OCI-M2 (cell line): ENCODE measurements around the gene GPR55.

Experiments used
- DNase-seq: peaks from one replicate; lab custom pipeline; 2025; ENCODE audit not compliant: unreplicated experiment; lab: John Stamatoyannopoulos, UW

GPR55 gene

DNA sequence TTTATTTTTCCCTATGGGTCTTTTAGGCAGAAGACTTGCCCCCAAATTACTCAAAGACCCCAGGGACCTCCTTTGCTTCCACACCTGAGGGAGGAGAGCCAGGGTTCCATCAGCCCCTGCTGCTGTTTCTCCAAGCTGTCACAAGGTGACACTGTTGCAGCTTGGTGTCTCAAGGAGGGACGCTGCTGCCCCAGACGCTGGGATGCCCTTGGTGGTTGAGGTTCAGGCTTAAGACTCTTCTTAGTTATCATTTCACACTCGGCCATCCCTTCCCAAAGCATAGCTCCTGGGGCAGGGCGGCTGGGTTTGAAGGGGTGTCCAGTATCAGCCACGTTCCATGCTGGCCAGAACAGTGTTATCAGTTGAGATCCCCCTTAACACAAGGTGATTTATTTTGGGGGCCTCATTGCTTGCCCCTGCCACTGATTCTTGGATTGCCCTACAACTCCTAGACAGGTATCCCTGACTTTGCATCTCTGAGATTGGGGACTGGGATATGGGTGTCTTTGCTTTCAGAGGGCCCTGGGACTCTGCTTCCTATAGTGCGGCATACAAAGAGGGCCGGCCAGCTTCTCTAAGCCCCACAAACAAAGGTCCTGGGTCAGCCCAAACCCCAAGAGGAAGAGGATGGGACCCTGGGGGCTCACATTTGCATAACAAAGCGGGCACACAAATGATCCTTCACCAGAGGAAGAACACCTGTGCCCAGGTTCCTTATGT is 22.7 kb downstream of the GPR55 start:
- peak; percentile 16 for DNase-seq

DNA sequence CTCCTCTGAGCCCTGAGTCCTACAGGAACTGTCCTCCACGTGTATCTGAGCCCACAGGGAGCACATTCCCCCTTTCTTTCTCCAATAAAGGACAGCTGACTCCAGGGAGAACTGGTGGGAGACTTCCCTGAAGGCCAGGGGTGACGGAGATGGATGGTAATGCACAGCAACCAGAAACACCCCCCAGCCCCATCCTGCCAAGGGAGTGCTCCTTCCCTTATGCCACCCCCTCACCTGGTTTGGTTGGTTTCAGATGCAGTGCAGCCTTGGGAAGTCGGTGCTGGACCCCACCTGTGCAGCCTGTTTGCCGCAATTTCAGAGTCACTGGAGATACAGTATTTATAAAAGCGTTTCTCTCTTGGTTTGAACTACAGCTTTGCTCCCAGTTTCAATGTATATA is 24.0 kb downstream of the GPR55 start:
- DNase-seq, result no peak

DNA sequence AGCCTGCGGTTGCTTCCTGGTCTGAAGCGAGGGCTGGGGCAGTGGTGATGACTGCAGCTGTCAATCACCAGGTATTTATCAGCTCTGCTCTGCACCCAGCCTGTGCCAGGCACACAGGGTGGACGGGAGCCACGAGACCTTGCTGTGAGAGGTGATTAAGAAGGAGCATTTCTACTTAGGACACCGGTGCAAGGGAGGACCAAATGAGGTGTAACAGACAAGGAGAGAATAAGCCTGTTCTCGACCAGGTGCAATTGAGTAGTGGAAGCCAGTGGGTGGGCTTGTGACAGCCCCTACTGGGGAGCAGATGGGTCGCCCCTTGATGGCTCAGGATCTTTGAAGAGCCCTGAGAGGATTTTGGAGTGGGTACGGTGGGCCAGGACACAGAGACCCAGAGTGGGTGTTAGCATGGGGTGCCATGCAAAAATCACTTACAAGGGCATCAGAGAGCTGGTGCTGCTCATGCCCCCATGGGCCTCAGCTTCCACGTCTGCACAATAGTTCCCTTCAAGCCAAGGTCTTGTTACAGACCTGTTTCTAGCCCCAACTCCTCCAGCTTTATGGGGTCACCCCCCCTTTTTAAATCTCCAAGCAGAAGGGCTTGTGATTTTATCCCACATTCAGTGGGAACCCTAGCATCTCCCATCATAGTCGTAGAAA is 24.6 kb downstream of the GPR55 start:
- no peak for DNase-seq

DNA sequence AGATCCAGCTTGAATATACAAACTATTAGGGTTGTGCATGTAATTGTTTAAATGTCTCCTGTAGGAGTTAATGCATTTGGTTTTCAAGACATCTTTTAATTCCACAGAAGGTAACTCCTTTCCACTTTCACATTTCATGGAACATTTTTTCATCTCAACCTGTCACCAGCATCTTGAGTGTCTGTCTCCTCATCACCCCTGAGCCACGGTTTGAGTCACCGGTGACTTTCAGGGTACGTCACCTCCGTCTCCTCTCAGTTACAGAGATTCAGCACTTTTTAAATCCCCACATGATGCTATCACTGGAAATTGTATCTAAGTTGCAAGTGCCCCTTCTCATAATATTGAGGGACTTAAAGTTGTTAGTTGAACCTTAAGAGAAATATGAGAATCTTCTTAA is 25.3 kb downstream of the GPR55 start:
- DNase-seq, result no peak

DNA sequence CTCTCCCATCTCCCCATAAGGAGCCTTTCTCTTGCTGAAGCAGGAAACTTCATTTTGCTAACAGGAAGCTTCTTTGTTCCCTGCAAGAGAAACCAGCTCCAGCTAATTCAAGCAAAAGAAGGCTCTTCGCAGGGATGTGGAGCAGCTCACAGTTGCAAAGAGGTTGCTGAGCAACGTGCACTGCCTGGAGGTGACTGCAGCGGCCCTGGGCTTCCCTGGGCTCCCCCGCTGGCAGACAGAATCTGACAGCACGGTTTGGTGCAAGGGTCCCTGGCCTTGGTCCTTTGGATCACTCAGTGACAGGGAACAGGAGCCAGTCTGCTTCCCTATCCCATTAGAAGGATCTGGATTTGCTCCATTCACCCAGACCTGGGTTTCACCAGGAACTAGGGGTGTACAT is 25.8 kb downstream of the GPR55 start:
- no peak for DNase-seq

DNA sequence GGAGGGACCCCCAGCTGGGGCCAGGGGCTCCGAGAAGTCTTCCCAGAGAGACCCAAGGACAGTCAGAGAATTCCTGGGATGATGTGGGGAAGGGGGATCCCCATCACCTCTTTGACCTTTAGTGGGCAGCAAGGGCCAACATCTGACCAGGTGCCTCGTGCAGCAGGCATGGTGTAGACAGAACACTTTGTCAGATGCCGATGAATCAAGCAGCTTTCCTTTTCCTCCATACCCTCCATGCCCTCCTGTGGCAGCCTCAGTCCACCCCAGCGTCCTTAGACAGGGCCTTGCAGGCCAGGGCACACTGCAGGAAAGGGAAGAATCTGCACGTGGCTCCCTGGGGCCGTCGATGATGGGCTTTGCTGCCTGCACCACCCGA is 26.3 kb downstream of the GPR55 start:
- DNase-seq, result no peak

DNA sequence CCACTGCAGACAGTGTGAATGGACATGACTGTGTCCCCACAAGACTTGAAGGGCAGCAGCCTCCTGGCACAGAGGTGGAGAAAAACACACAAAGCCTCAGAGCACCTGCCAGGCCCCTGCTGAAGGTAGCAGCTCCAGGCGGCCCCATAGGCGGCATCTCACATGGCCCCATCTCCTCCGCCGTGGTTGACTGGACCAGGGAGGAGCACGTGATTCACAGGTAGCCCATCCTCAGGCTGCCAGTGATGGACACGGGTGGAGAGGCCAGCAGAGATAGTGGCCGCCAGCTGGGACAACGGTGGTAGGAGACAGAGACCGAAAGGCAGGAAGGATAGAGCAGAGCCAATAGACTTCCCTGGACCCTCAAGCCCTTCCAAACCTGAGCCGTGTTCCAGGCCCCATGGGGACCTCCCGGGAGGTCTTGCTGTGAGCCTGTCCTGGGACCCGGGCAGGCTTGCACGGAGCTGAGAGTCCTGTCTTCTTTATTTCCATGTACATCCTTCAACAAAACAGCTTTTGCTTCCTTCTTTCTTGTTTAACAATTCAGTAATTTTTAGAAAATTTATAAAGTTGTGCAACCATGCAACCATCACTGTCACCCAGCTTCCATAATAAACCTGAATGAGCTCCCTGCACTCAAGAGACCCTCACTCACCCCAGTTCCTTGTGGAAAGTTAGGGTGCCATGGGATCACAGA is 26.9 kb downstream of the GPR55 start:
- no peak for DNase-seq

DNA sequence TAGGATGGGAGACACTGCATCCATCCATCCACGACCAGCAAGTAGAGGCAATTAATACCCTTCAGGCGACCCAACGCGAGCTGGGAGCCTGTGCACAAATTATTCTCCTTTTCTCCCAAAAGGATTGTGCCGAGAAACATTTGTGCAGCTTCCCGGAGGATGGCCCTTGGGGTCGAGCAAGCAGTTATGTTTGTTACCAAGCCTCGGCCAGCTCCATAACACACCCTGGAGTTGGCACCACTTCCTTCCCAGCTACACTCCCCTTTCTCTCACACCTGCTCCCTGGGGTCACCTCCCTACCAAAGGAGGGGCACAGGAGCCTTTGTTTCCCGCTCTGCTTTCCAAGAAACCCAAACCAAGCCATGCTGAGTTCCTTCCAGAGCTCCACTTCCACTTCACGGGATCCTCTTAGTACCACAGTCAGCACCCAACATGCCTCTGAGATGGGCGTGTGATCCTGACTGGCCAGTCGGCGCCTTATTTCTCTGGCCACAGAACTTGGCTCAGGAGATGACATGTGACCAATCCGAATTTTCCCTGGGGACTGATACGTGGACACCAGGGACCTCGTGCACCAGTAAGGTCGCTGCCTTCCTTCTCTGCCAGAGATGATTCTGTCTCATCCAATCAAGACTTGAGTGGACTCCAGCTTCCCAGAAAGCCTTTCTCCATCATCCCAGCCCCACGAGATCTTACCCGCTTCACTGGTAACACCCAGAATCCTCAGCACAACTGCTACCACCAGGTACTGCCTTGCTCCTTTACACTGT is 28.5 kb downstream of the GPR55 start:
- no peak for DNase-seq

DNA sequence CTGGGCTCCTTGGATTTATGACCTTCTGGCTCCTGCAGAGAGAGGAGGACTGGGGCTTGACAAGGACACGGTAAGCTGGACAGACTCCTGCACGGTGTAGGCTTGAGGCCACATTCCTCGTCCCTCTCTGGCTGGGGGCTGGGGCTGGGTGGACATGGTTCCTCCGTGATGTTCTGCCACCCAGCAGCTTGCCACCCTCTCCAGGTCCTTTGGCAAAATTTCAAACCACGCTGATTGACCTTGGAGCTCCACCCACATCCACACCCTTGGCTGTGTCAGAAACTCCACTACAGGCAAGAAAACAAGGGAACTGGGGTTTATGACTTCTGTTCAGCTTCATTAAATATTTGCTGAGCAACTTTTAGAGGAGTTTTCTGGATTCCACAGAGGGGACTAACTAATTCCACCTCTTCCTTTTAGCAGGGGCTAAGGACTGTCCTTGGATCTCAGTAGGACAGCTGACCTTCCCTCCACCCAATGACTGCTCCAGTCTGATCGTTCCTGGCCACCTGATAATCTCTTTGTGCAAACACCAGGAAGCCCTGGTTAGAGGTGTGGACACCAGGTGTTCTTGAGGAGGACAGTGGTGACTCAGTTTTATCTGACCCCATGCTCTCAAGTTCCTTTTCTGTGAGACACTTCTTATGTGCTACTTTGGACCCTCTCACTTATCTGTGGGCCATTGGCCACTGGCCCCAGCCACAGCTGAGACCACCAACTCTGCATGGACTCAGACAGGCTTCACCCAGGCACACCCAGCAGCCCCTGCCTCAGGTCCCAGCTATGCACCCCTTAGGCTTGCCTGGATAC is 29.3 kb downstream of the GPR55 start:
- DNase-seq, result no peak

DNA sequence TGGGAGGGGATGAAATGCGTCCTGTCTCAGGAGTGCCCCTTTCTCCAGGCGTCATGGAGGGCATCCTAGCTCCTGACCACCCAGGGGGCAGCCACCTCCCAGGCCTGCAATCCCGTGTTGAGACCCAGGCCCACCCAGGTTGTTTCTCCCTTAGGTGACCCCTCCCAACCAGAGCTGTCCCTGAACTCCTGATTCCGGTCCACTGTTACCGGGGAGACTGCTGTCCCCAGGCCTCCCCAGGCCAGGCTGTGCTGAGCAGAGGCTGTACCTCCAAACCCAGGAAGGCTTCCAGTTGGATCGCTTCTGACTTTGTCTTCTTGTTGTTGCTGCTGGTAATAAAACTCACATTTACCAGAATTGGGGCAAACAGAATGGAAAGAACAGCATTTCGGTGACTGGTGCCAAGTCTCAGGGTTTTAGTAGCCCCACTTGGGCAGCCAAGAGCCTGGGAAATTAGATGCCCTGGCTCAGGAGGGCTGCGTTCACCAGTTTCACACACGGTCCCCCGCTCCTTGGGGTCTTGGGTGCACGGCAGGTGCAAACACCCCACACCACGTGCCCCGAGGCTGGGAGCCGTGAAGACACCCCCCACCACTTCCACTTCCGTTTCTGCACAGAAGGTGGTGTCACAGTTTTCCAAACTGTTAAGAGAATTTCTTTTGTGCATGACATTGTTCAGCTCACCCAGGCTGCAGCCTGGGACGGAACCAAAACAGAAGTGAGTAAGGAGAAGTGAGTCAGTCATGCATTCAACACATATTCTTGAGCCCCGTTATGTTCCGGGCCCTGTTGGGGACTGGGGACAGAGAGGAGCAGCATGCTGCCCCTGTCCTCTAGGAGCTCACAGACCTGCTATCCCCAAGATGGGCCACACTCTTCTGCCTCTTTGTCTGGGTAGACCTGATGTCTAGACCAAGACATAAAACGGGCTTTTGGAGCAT is 30.9 kb downstream of the GPR55 start:
- DNase-seq, result no peak

DNA sequence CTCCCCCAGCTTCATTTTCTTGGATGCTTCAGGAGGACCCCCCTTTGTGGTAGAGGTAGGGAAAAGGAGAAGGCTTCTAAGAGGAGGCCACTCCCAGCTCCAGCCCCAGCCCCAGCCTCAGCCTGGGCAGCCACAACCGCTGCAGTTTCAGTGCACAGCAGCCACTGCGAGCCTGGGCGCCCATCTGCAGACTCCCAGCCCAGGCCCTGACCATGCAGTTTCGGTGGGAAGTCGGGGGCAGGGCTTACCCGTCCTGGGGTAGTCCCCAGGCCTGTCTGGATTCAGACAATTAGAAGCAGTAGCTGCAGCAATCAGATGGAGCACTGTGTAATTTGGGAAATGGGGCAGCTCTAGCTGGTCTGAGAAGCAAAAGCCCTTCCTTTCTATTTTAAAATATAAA is 31.7 kb downstream of the GPR55 start:
- no peak for DNase-seq

DNA sequence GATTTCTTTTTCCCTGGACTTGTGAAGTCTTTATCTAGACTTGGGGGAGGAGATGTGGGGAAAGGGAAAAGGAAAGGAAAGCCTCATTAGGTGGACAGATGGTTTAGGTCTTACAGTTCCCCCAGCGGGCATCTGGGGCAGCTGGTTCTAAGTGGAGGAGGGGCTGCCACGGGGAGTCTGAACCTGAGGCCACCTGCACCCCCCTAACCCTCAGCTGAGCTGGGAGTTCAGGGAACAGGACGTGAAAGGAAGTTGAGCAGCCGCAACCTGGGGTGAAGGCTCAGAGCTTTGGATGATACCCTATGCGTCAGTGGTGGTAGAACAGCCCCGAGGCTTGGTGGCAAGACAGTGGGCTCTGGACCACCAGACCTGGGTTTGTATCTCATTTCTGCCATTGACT is 33.5 kb downstream of the GPR55 start:
- no peak for DNase-seq

DNA sequence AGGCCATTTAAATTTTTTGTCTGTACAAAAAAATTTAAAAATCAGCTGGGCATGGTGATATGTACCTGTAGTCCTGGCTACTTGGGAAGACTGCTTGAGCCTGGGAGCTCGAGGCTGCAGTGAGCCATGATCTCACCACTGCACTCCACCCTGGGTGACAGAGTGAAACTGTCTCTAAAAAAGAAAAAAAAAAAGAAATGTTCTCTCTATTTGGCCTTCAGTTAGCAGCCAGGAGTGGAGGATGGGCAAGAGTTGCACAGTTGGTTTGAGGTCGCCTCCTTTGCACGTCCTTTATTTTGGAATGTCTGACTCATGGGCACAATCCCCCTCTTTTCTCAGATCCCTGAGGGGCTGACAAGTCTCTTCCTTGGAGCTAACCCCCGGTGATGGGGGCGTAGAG is 34.0 kb downstream of the GPR55 start:
- DNase-seq, result no peak

DNA sequence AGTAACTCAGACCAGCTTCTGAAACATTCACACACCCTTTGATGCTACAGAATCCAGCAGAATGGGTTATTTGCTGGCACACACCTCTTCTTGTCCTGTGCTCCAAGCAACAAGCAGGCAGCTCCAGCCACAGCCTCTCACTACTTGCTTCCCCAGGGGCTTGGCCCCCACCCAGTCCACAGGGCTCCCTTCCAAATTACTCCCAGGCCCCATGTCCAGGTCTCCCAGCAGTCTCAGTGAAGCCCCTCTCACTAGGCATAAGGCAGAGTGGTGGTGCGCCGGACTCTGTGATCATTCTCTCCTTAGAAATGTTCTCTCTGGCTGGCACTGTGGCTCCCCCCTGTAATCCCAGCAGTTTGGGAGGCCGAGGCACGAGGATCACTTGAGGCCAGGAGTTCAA is 34.4 kb downstream of the GPR55 start:
- no peak for DNase-seq

DNA sequence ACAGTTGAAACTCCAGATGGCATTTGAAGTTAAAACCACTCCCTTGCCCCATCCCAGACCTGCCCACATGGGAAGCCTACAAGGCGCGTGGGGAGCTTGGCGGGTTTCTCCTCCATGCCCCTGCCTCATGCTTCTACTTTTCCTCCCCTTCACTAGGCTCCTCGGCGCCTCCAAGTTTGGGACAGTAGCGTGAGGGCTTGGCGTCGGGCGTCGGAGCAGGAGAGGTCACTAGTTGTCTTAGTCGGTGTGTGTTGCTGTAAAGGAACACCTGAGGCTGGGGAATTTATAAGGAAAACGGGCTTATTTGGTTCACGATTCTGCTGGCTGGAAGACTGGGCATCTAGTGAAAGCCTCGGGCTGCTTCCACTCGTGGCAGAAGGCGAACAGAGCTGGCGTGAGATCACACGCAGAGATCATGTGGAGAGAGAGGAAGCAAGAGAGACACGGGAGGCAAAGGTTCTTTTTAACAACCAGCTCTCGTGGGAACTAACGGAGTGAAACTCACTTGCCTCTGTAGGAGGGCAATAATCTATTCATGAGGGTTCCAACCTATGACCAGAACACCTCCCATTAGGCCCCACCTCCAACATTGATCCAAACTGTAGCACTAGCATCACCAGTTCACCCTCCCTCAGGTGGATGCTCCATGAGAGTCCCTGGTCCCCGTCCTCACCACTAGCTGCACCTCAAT is 35.0 kb downstream of the GPR55 start:
- DNase-seq, result no peak

DNA sequence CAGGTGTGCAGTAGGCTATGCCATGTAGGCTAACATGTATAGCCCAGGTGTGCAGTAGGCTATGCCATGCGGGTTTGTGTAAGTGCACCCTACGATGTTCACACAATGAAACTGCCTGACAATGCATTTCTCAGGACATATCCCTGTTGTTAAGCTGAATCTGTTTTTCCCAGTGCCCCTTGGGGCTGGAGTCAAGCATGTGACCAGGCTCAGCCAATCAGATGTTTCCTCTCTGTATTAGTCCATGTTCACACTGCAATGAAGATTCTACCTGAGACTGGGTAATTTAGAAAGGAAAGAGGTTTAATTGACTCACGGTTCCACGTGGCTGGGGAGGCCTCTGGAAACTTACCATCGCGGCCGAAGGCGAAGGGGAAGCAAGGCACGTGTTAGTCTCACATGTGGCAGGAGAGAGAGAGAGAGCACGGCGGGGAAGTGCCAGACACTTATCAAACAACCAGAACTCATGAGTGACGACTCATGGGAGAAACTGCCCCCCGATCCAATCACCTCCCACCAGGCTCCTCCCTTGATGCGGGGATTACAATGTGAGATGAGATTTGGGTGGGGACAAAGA is 36.1 kb downstream of the GPR55 start:
- no peak for DNase-seq

DNA sequence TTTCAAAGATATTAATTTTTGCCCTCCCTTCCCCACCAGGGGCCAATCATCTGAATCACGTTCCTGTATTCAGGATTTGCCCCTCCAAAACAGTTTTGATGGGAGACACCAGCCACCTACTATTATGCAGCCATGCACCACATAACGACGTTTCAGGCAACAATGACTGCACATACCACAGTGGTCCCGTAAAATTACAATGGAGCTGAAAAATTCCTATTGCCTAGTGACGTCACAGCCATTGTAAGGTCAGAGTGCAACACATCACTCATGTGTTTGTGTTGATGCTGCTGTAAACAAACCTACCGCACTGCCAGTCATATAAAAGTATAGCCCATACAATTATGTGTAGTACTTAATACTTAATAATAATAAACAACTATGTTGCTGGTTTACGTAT is 37.7 kb downstream of the GPR55 start:
- no peak for DNase-seq

DNA sequence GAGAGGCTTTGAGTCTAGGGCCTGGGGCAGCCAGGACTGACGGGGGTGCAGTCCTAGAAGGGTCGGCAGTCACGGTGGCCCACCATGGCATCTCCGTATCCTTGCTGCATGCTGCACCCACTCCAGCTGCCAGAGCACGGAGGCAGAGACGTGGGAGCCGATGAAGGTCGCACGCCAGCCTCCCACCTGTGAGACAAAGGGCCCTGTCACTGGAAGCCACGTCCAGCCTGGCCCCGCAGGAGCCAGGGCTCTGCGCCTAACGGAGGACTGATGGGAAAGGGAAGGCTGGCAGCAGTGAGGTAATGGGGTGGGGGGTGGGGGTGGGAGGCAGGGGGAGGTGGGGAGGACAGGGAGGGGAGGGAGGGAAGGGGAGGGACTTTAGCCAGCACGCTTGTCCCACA is 38.4 kb downstream of the GPR55 start:
- DNase-seq, result no peak

DNA sequence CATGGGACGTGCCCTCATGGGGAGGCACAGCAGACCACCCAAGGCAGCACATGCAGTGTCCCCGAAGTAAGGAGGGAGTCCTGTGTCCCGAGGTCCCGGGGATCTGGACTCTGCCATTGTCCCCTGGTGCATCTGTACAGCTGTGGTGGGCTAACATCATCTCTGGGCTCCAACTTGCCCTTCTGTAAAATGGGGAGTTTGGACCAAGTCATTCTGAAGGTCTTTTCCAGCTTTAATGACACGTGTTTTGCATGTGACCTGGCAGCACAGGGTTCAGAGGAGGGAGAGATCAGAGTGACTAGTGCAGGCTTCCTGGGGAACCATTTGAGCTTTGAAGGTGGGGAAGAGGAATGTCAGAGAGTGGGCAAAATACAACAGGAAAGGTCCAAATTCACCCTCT is 38.8 kb downstream of the GPR55 start:
- DNase-seq, result no peak
